ENCODE results near the gene CTLA4. TPM values are rescaled to one million over a fixed set of nuclear protein-coding genes. Genes with fewer than 3 reads are reported as not detected.

Gene CTLA4
- total RNA-seq, 4 donors from 2014 or later: 2.5 TPM; not detected in 3

DNA sequence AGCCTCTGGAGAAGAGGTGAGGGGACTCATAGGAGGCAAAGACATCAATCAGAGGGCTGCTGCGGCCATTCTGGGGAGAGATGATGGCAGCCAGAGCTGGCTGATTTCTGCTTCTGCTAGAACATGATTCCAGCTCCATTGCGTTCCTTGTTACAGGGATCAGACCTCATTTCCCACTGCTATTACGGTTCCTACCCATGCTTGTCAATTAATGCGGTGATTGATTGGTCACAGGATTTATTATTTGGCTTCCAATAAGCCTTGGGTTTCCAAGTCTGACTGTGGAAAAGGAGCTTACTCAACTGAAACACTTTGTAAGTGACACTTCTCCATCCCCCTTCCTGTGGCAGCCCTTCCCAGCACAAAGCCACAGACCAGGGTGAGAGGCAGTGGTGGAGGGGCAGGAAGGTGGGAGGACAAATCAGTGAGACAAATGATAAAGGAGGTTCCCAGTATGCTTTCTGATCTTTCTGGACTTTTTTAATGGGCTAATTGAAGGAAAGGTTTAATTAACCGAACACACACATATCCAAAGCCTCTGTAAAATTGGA, 26.8 kb upstream of the CTLA4 start:
- TF ChIP-seq POLR2A (IDR thresholded peaks at IDR 0.05) (no peak), EP300 (IDR thresholded peaks at IDR 0.05; ENCODE audit: low read depth) (no peak), POLR2AphosphoS5 (IDR thresholded peaks at IDR 0.05) (no peak)
- TF ChIP-seq, protein P1, sequence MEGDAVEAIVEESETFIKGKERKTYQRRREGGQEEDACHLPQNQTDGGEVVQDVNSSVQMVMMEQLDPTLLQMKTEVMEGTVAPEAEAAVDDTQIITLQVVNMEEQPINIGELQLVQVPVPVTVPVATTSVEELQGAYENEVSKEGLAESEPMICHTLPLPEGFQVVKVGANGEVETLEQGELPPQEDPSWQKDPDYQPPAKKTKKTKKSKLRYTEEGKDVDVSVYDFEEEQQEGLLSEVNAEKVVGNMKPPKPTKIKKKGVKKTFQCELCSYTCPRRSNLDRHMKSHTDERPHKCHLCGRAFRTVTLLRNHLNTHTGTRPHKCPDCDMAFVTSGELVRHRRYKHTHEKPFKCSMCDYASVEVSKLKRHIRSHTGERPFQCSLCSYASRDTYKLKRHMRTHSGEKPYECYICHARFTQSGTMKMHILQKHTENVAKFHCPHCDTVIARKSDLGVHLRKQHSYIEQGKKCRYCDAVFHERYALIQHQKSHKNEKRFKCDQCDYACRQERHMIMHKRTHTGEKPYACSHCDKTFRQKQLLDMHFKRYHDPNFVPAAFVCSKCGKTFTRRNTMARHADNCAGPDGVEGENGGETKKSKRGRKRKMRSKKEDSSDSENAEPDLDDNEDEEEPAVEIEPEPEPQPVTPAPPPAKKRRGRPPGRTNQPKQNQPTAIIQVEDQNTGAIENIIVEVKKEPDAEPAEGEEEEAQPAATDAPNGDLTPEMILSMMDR (IDR thresholded peaks at IDR 0.05): no peak
- whole genome bisulfite sequencing, 2 donors (ENCODE audit: low coverage in 1 of 2): 90 to 96% methylated on average over 3 to 5 of the region's 5 CpGs
- DNase-seq: no peak
- intact Hi-C loops (cut with DNase I; ENCODE audit: low total_unique reads) (no loop called here), in situ Hi-C loops (cut with MboI; ENCODE audit: low pct_ligation_motif_present in 1 of 4, low pct_unique_long_range_greater_than_20kb in 1 of 4, low sequenced_read_pairs in 3 of 4) (no loop called here)
- H3K4me3 ChIP-seq: no peak overlapping the region
- no peaks in the 10 kb centered on the region for H3K4me1 ChIP-seq
- no peaks in the 10 kb centered on the region for H3K36me3 ChIP-seq
- H3K27me3 ChIP-seq: no peaks in the 10 kb centered on the region
- H3K27ac ChIP-seq: no peak overlapping the region
- H3K9me3 ChIP-seq: no peaks in the 10 kb centered on the region

DNA sequence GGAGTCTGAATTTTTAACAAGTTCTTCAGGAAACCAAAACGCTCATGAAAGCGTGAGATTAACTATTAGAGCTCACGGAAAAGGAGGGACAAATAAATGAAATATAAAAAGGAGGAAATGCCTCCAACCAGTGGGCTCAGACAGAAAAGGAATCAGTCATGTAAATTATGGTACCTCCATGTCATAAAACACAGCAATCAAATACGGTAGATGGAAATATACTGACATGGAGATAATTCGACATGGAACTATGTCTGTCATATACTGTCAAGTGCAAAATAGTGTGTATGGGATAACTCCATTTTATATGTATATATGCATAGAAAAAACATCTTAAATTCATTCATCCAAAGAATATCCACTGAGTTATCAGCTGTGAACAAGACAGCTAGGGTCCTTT, 25.9 kb upstream of the CTLA4 start:
- in situ Hi-C loops (cut with MboI; ENCODE audit: low pct_ligation_motif_present in 1 of 4, low pct_unique_long_range_greater_than_20kb in 1 of 4, low sequenced_read_pairs in 3 of 4): no loop called here
- TF ChIP-seq POLR2AphosphoS5 (IDR thresholded peaks at IDR 0.05): no peak
- TF ChIP-seq, protein P1 (IDR thresholded peaks at IDR 0.05): no peak
- no peak for TF ChIP-seq EP300 (IDR thresholded peaks at IDR 0.05; ENCODE audit: low read depth)
- no peak for TF ChIP-seq POLR2A (IDR thresholded peaks at IDR 0.05)
- H3K4me3 ChIP-seq: no peak overlapping the region
- no peaks in the 10 kb centered on the region for H3K27me3 ChIP-seq
- no peaks in the 10 kb centered on the region for H3K4me1 ChIP-seq
- no peak overlapping the region for H3K27ac ChIP-seq
- H3K9me3 ChIP-seq: no peaks in the 10 kb centered on the region
- H3K36me3 ChIP-seq: no peaks in the 10 kb centered on the region
- intact Hi-C loops (cut with DNase I; ENCODE audit: low total_unique reads): no loop called here
- DNase-seq: no peak
- WGBS, 2 donors (ENCODE audit: low coverage in 1 of 2): 88 to 93% methylated on average over 5 of the region's 5 CpGs

DNA sequence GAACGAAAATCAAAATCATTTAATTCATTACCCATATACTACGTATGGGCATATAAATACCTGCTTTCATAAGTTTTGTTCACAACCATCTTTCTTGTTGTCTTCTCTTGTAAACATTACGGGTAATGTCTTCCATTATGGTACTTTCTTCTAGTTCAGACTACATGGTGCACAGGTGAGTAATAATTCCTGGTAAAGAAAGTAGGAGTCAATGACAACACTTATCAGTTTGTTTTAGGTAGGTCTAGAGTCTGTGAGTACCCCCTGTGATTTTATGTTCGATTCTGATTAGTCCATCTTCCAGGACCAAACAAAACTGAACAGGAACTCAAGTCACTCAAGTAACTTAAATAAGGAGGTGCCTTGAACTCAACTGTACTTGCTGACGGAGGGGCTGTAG, 25.2 kb upstream of the CTLA4 start:
- no peaks in the 10 kb centered on the region for H3K9me3 ChIP-seq
- no peaks in the 10 kb centered on the region for H3K27me3 ChIP-seq
- no peak for DNase-seq
- WGBS, 2 donors (ENCODE audit: low coverage in 1 of 2): 70 to 74% methylated on average over 5 of the region's 5 CpGs
- no peaks in the 10 kb centered on the region for H3K4me1 ChIP-seq
- H3K36me3 ChIP-seq: no peaks in the 10 kb centered on the region
- TF ChIP-seq, protein P1 (IDR thresholded peaks at IDR 0.05): no peak
- no peak for TF ChIP-seq EP300 (IDR thresholded peaks at IDR 0.05; ENCODE audit: low read depth)
- TF ChIP-seq POLR2A (IDR thresholded peaks at IDR 0.05): no peak
- no peak for TF ChIP-seq POLR2AphosphoS5 (IDR thresholded peaks at IDR 0.05)
- H3K27ac ChIP-seq: no peak overlapping the region
- in situ Hi-C loops (cut with MboI; ENCODE audit: low pct_ligation_motif_present in 1 of 4, low pct_unique_long_range_greater_than_20kb in 1 of 4, low sequenced_read_pairs in 3 of 4) (no loop called here), intact Hi-C loops (cut with DNase I; ENCODE audit: low total_unique reads) (no loop called here)
- no peak overlapping the region for H3K4me3 ChIP-seq

DNA sequence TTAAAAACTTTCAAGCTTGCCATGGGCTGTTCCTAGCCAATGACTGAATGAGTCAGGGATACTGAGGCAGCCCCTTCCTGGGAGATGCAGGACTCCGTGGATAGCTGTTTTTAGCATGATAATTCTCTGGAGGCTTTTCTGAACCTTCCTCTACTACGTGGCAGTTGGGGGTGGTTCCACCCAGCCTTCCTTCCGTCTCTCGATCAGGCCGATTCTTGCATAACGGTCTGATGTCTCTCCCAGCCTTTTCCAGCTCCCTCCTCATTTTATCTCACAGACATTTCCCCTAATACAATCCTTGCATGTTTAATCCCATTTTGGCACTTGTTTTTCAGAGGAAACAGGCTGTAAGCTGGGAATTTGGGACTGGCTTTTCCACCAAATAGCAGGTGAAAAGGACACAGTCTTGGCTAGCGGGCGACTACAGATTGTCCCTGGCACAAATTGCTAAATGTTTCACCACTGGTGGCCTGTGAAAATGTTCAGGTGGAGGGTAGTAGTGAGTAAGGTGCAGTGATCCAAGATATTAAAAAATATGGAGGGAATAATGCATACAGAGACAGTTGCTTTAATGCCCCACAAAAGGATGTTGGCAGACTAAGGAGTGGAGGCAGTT, 21.0 kb upstream of the CTLA4 start:
- TF ChIP-seq POLR2A (IDR thresholded peaks at IDR 0.05) (no peak), POLR2AphosphoS5 (IDR thresholded peaks at IDR 0.05) (no peak), EP300 (IDR thresholded peaks at IDR 0.05; ENCODE audit: low read depth) (no peak)
- TF ChIP-seq, protein P1 (IDR thresholded peaks at IDR 0.05): no peak
- no peaks in the 10 kb centered on the region for H3K9me3 ChIP-seq
- DNase-seq: no peak
- H3K36me3 ChIP-seq: no peaks in the 10 kb centered on the region
- WGBS, 2 donors (ENCODE audit: low coverage in 1 of 2): 85 to 100% methylated on average over 4 to 8 of the region's 8 CpGs
- intact Hi-C loops (cut with DNase I; ENCODE audit: low total_unique reads) (no loop called here), in situ Hi-C loops (cut with MboI; ENCODE audit: low pct_ligation_motif_present in 1 of 4, low pct_unique_long_range_greater_than_20kb in 1 of 4, low sequenced_read_pairs in 3 of 4) (no loop called here)
- no peaks in the 10 kb centered on the region for H3K27me3 ChIP-seq
- no peak overlapping the region for H3K27ac ChIP-seq
- no peaks in the 10 kb centered on the region for H3K4me1 ChIP-seq
- H3K4me3 ChIP-seq: no peak overlapping the region
